Omental fat pad (tissue), 4 donors: ENCODE data around the gene FAAP100. TPM values are rescaled to one million over a fixed set of nuclear protein-coding genes. Genes with fewer than 3 reads are reported as not detected.

ENCODE experiments used
- ATAC-seq: fragments of 150-250 bp; one replicate; pipeline ENCODE4 v1.9.1; 2016; ENCODE audit warnings: mild to moderate bottlenecking, moderate library complexity; ENCODE audit not compliant: low FRiP score
- DNase-seq: peaks from one replicate; pipeline ENCODE4 v3.0.0-alpha.2; 2019; ENCODE audit warnings: low spot score
- total RNA-seq, 4 donors: library from RNA; depleted of rRNA; stranded (reverse); fragments of >200 nt; gene quantifications; one replicate each; pipeline ENCODE4 v1.1.0, GENCODE V29; 2016
- TF ChIP-seq, protein P1 (sequence below), 3 donors: fragments of 450-650 bp; IDR thresholded peaks; one replicate each; pipeline ENCODE4 v1.5.1; 2016 to 2017; ENCODE audit warnings: antibody characterized with exemption in 3 of 3, mild to moderate bottlenecking in 3 of 3, moderate library complexity in 2 of 3

Gene FAAP100
- total RNA-seq, 4 donors from 2014 or later = 13.9 to 28.0 (median 22.8) TPM

DNA sequence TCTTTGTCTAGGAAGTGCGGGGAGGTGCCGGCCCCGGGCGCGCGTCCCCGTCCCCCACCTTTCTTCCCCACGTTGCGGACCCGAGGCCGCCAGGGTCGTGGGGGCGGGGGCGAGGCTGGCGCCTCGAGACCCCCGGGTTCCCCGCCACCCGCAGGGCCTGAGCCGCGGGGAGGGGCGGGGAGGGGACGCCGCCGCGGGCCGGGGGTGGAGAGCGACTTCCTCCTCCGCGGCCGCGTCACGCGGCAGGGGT lies 37.7 kb downstream of the FAAP100 start:
- no peak for ATAC-seq
- DNase-seq = no peak
- TF ChIP-seq, protein P1, sequence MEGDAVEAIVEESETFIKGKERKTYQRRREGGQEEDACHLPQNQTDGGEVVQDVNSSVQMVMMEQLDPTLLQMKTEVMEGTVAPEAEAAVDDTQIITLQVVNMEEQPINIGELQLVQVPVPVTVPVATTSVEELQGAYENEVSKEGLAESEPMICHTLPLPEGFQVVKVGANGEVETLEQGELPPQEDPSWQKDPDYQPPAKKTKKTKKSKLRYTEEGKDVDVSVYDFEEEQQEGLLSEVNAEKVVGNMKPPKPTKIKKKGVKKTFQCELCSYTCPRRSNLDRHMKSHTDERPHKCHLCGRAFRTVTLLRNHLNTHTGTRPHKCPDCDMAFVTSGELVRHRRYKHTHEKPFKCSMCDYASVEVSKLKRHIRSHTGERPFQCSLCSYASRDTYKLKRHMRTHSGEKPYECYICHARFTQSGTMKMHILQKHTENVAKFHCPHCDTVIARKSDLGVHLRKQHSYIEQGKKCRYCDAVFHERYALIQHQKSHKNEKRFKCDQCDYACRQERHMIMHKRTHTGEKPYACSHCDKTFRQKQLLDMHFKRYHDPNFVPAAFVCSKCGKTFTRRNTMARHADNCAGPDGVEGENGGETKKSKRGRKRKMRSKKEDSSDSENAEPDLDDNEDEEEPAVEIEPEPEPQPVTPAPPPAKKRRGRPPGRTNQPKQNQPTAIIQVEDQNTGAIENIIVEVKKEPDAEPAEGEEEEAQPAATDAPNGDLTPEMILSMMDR (IDR thresholded peaks at IDR 0.05) = no peak

DNA sequence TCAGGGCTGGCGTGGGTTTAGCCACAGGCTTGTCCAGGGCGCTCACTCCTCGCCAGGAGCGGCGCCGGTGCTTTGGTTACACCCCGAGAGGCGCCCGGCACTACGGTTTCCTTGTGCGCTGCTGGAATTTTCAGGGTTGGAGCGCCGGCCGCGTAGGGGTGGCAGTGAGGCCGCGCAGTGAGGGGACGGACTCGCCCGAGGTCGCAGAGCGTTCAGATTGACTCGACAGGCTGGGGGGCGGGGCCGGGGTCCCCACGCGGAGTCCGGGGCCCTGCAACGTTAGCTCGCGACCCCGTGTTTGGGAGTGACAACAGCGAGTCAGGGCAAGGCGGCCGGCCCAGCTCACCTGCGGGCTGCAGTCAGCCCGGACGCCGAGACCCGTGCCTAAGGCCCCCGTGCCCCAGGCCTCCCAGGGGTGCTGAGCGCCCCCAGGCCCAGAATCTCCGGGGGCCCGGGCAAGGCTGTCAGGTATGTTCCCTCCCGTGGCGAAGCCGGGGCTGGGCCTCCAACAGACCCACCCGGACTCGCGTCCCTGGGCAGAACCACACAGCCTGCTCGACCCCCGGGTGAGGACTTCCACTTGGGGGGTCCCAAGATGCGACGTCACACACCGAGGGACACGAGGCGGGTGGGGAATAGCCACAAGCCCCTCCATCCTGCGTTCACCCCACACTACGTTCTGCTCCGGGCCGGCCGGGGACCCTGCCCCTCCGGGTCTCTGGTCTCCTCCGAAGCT lies 38.2 kb downstream of the FAAP100 start:
- DNase-seq (no peak), ATAC-seq (peak; percentile 0)
- TF ChIP-seq, protein P1 (IDR thresholded peaks at IDR 0.05) = no peak

DNA sequence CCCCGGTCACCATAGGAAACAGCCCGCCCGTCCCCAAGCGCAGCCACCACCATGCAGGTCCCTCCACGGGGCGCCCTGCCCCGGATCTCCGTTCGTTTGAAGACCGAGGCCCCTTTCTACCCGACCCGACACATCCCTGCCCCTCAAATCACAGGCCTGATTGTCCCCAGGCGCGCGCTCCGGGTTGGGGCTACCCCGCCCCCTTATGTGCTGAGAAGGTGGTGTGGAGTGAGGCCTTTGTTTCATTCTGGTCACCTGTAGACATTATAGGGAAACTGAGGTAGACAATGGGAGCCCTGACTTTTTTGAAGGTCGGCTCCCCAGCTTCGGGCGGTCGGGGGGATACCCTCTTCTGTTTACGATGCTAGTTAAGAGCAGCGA lies 38.8 kb downstream of the FAAP100 start:
- TF ChIP-seq, protein P1 (IDR thresholded peaks at IDR 0.05) = no peak
- ATAC-seq = peak; percentile 8
- DNase-seq = no peak

DNA sequence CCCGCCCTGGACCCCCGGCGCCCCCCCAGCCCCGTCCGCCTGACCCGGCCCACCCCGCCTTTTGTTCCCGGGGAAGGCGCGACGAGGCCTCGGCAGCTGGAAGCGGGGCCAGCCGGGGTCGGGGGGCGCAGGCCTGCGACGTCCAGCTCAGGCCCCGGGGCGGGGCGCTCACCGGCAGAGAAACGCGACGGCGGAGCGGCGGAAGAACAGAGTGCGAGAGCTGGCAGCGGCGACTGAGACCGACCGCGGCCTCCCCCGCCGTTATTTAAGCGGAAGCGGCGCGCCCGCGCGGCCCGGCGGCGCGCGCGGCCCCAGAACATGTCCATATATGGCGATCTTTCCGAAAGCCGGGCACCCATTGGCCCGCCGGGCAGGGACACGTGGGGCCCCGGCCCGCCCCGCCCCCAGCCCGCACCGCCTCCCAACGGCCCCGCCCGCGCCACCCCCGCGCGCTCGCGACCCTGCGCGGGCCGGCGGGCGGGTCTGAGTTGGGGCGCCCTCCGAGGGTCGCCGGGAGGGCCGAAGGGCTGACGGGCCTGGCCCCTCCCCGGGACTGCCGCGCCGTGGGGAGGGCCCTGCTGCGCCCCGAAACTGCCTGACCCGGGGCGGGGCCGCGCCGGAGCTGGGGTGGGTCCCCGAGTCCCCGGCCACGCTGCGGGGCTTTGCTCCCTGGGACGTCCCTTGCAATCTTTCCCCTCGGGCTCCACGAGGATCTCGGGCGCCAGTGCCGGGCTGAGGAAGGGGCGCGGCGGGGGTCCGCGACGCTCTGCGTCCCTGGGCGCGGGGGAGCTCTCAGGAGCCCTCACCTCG lies 39.4 kb downstream of the FAAP100 start, which contains the start of gene ACTG1:
TSS of gene ACTG1 (minus strand) at position 238 of the 810 bp plus-strand sequence. CDS start 445 bp downstream, outside the sequence.
- DNase-seq (peak; percentile 55), ATAC-seq (peak; percentile 78)
- TF ChIP-seq, protein P1 (IDR thresholded peaks at IDR 0.05) = no peak

DNA sequence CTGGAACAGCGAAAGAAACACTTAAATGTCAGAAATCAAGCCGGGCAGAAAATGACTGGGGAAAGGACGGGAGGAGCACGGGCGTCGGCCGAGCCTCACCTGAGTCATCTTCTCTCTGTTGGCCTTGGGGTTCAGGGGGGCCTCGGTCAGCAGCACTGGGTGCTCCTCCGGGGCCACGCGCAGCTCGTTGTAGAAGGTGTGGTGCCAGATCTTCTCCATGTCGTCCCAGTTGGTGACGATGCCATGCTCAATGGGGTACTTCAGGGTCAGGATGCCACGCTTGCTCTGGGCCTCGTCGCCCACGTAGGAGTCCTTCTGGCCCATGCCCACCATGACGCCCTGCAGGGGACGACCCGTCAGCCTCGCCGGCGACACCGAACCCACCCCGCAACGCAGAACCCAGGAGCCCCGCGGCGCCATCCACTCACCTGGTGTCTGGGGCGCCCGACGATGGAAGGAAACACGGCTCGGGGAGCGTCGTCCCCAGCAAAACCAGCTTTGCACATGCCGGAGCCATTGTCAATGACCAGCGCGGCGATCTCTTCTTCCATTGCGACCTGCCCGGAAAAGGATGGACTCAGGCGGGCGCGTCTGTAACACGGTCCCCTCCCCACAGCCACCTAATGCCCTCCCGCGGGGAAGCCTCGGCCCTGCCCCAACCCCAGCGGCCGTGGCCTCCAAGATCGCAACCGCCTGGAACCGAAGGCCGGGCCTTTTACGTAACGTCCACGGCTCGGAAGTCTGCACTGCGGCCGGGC lies 40.2 kb downstream of the FAAP100 start:
- DNase-seq (no peak), ATAC-seq (peak; percentile 1)
- TF ChIP-seq, protein P1 (IDR thresholded peaks at IDR 0.05) = no peak

DNA sequence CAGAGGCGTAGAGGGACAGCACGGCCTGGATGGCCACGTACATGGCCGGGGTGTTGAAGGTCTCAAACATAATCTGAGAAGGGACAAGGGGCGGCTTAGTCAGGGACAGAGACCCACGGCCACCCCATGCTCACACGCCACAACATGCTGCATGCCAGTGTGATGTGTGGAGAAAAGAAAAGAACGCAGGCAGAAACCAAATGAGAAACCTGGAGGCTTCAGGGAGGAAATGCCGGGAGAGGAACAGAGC lies 40.7 kb downstream of the FAAP100 start:
- TF ChIP-seq, protein P1 (IDR thresholded peaks at IDR 0.05) = no peak
- DNase-seq (no peak), ATAC-seq (no peak)
